Tibial nerve (tissue), 4 donors: Measurements from ENCODE around the gene MAP3K19. TPM values are rescaled to one million over a fixed set of nuclear protein-coding genes. Genes with fewer than 3 reads are reported as not detected.

ENCODE experiments used
- DNase-seq, 2 donors: peaks; one replicate each; pipeline ENCODE4 v3.0.0-alpha.2; 2019; ENCODE audit warnings: low spot score in 2 of 2
- H3K27ac ChIP-seq, 4 donors: fragments of 200-600 bp; sonication (generic) in 3 of 4; one replicate each; pipeline ENCODE4 v1.5.1; 2017 to 2019; ENCODE audit warnings: mild to moderate bottlenecking in 1 of 4
- H3K27me3 ChIP-seq, 2 donors: fragments of 200-600 bp; sonication (generic) in 1 of 2; one replicate each; pipeline versions ENCODE4 v1.5.1 to v1.6.0; 2017 to 2019
- H3K36me3 ChIP-seq, 3 donors: fragments of 200-600 bp; sonication (generic); one replicate each; pipeline ENCODE4 v1.5.1; 2018 to 2019
- H3K4me1 ChIP-seq, 4 donors: fragments of 200-600 bp; sonication (generic) in 3 of 4; one replicate each; pipeline ENCODE4 v1.5.1; 2017 to 2019
- H3K4me3 ChIP-seq, 4 donors: fragments of 200-600 bp; sonication (generic) in 3 of 4; one replicate each; pipeline ENCODE4 v1.5.1; 2017 to 2019; ENCODE audit warnings: mild to moderate bottlenecking in 1 of 4, moderate library complexity in 1 of 4
- H3K9me3 ChIP-seq, 4 donors: fragments of 200-600 bp; sonication (generic) in 3 of 4; one replicate each; pipeline ENCODE4 v1.5.1; 2017 to 2019
- EP300 ChIP-seq, 2 donors: sonication (generic); formaldehyde crosslinking; IDR thresholded peaks; one replicate each; pipeline ENCODE4 v1.6.1; 2017; ENCODE audit warnings: antibody characterized with exemption in 2 of 2, mild to moderate bottlenecking in 1 of 2
- POLR2A ChIP-seq, 2 donors: fragments of 450-650 bp; IDR thresholded peaks; one replicate each; pipeline ENCODE4 v1.6.1; 2017; ENCODE audit warnings: antibody characterized with exemption in 2 of 2, mild to moderate bottlenecking in 2 of 2, moderate library complexity in 2 of 2
- WGBS, 2 donors: methylation state at CpG; one replicate each; pipeline ENCODE4 v1.1.5; 2018; 5-methylcytosine and 5-hydroxymethylcytosine counted together
- total RNA-seq, 4 donors: library from RNA; depleted of rRNA; stranded (reverse); fragments of >200 nt; gene quantifications; one replicate each; pipeline ENCODE4 v1.1.0, GENCODE V29; 2016
- TF ChIP-seq, protein P1 (sequence below), 5 experiments: fragments of 200-600 bp in 3 of 5; fragments of 450-650 bp in 2 of 5; sonication (generic) in 3 of 5; IDR thresholded peaks; one replicate each; pipeline ENCODE4 v1.5.1; 2016 to 2019; ENCODE audit warnings: antibody characterized with exemption in 5 of 5, mild to moderate bottlenecking in 3 of 5, moderate library complexity in 2 of 5

Gene MAP3K19
- total RNA-seq, 4 donors from 2014 or later = not detected

DNA sequence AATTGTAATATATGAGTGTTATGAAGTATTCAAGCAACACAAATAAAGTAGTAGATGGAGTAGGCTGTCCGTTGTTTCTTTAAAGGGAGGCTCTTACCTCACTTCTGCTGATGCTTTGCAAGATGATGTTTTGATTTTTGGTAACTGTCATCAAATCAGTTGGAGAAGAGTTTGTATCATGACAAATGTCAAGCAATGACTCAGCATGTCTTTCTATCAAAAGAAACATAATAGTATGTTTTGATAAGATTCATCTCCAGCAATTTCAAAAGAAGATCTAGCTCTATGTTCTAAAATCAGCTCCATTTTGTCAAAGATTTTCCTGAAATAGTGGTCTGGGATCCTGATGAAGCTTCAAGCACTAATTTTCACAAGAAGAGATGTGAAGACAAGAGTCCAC, 25.6 kb downstream of the MAP3K19 start:
- WGBS, 2 donors = 84 to 90% methylated on average over 1 of the region's 1 CpG
- DNase-seq = no peak
- Histone ChIP-seq H3K4me1 (no peaks in the 10 kb centered on the region), H3K9me3 (no peaks in the 10 kb centered on the region), H3K27ac (no peak overlapping the region), H3K4me3 (no peak overlapping the region), H3K36me3 (no peaks in the 10 kb centered on the region), H3K27me3 (no peaks in the 10 kb centered on the region)
- TF ChIP-seq, protein P1, sequence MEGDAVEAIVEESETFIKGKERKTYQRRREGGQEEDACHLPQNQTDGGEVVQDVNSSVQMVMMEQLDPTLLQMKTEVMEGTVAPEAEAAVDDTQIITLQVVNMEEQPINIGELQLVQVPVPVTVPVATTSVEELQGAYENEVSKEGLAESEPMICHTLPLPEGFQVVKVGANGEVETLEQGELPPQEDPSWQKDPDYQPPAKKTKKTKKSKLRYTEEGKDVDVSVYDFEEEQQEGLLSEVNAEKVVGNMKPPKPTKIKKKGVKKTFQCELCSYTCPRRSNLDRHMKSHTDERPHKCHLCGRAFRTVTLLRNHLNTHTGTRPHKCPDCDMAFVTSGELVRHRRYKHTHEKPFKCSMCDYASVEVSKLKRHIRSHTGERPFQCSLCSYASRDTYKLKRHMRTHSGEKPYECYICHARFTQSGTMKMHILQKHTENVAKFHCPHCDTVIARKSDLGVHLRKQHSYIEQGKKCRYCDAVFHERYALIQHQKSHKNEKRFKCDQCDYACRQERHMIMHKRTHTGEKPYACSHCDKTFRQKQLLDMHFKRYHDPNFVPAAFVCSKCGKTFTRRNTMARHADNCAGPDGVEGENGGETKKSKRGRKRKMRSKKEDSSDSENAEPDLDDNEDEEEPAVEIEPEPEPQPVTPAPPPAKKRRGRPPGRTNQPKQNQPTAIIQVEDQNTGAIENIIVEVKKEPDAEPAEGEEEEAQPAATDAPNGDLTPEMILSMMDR (IDR thresholded peaks at IDR 0.05) = no peak
- TF ChIP-seq EP300 (IDR thresholded peaks at IDR 0.05) (no peak), POLR2A (IDR thresholded peaks at IDR 0.05) (no peak)

DNA sequence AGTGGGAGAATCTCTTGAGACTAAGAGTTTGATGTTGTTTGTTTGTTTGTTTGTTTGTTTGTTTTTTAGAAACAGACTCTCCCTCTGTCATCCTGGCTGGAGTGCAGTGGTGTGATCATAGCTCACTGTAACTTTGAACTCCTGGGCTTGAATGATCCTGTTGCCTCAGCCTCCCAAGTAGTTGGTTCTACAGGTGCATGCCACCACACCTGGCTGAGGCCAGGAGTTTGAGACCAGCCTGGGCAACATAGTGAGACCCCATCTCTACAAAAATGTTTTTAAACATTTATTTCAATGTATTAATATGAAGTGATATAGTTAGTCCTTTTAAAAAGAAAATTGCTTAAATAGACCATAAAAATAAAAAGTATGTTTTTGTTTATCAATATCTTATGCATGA, 35.6 kb downstream of the MAP3K19 start:
- no peaks in the 10 kb centered on the region for H3K36me3 ChIP-seq
- peaks cover 0 to 8% of the 10 kb centered on the region in 2 donors for H3K27me3 ChIP-seq
- no peak overlapping the region for H3K4me3 ChIP-seq
- DNase-seq = no peak
- no peak overlapping the region for H3K27ac ChIP-seq
- H3K4me1 ChIP-seq = no peaks in the 10 kb centered on the region
- H3K9me3 ChIP-seq = no peaks in the 10 kb centered on the region
- no peak for TF ChIP-seq EP300 (IDR thresholded peaks at IDR 0.05)
- TF ChIP-seq POLR2A (IDR thresholded peaks at IDR 0.05) = no peak
- TF ChIP-seq, protein P1 (IDR thresholded peaks at IDR 0.05) = no peak

DNA sequence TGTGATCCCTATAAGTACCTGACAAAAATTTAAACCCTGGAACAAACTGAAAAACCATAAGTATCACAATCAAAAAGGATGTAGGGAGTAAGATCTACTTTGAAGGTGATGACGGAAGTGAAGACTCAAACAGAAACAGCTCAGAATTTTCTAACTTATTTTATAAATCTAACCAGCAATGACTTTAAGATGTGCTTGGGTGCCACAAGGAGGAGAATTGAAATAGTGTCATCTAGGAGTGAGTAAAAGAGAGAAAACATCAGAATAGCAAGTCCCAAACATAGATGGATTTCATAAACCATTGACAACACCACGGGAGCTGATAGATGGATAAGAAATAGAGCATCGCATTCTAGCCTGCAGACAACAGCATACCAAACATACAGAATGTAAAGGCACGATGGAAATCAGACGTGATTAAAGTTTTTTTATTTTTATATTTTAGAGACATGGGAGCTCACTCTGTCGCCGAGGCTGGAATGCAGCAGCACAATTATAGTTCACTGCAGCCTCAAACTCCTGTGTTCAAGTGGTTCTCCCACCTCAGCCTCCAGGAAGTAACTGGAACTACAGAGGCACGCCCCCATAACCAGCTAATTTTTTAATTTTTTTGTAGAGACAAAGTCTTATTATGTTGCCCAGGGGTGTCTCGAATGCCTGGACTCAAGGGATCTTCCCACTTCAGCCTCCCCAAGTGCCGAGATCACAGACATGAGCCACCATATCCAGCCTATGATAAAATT, 36.9 kb downstream of the MAP3K19 start:
- H3K36me3 ChIP-seq = no peaks in the 10 kb centered on the region
- H3K4me3 ChIP-seq = no peak overlapping the region
- TF ChIP-seq, protein P1 (IDR thresholded peaks at IDR 0.05) = no peak
- TF ChIP-seq EP300 (IDR thresholded peaks at IDR 0.05) (no peak), POLR2A (IDR thresholded peaks at IDR 0.05) (no peak)
- H3K27me3 ChIP-seq = peaks cover 0 to 20% of the 10 kb centered on the region in 2 donors
- H3K9me3 ChIP-seq = no peaks in the 10 kb centered on the region
- 80 to 85% methylated on average over 10 of the region's 10 CpGs for WGBS, 2 donors
- H3K27ac ChIP-seq = no peak overlapping the region
- DNase-seq = no peak
- no peaks in the 10 kb centered on the region for H3K4me1 ChIP-seq

DNA sequence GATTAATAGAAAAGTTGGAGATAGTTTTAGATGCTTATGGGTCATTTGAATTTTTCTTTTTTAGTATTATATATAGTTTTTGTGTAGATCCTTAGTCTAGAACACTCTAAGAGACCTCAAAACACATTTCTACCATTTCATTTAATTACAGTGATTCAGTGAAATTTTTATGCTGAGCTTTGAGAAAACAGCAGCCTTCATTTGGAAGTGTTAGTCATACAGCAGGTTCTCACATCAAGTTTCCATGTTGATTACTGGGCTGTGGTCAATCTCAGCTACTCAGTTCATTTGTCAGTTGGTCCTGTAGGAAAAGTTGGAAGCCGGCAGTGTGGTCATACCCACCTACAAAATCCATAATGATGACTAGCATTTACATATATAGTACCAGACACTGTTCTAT, 37.9 kb downstream of the MAP3K19 start:
- Histone ChIP-seq H3K27me3 (peaks cover 0 to 26% of the 10 kb centered on the region in 2 donors), H3K36me3 (no peaks in the 10 kb centered on the region), H3K4me3 (no peak overlapping the region), H3K4me1 (peaks cover 0 to 5% (median 0%) of the 10 kb centered on the region in 4 donors), H3K27ac (no peak overlapping the region), H3K9me3 (no peaks in the 10 kb centered on the region)
- TF ChIP-seq EP300 (IDR thresholded peaks at IDR 0.05) (no peak), POLR2A (IDR thresholded peaks at IDR 0.05) (no peak)
- TF ChIP-seq, protein P1 (IDR thresholded peaks at IDR 0.05) = no peak
- no peak for DNase-seq
- WGBS, 2 donors = 91 to 95% methylated on average over 1 of the region's 1 CpG

DNA sequence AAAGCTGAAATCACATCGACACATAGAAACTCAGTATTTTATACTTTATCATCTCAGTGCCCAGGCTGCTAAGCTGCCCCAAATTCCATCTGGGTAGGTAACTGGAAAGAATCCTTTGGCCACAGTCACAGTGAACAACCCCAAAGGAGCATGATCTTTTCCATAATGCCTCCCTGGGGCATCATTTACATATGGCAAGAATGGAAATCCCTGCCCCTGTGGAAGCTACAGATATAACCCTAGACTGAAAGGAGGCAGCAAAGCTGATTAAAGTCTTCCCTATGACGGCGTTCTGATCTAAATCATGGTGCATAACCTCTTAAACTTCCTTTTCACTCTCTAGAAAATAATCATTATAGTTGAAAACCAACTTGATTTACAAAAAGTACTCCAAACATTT, 41.5 kb downstream of the MAP3K19 start:
- Histone ChIP-seq H3K36me3 (no peaks in the 10 kb centered on the region), H3K27me3 (peaks cover 0 to 26% of the 10 kb centered on the region in 2 donors), H3K4me1 (peaks cover 0 to 9% (median 0%) of the 10 kb centered on the region in 4 donors), H3K4me3 (no peak overlapping the region), H3K9me3 (no peaks in the 10 kb centered on the region), H3K27ac (no peak overlapping the region)
- no peak for DNase-seq
- 43 to 65% methylated on average over 3 of the region's 3 CpGs for WGBS, 2 donors
- TF ChIP-seq, protein P1 (IDR thresholded peaks at IDR 0.05) = no peak
- no peak for TF ChIP-seq EP300 (IDR thresholded peaks at IDR 0.05)
- no peak for TF ChIP-seq POLR2A (IDR thresholded peaks at IDR 0.05)
